ENCODE data around the gene REEP1.
"Not testable (repeated sequence)": the region's sequence is repeated elsewhere in the genome, so short reads cannot be mapped to it uniquely, and the experiment has no call there.

The REEP1 gene

GRCh38 chr2:86345783-86346370 lies 8.5 kb upstream of the REEP1 start:
- not testable (repeated sequence) for DNase-seq

GRCh38 chr2:86344404-86344803 lies 7.0 kb upstream of the REEP1 start:
- DNase-seq: no peak

- DNase-seq: no peak
Observed at GRCh38 chr2:86342488-86342887, 5.1 kb upstream of the REEP1 start.

GRCh38 chr2:86341470-86341869 lies 4.0 kb upstream of the REEP1 start:
- no peak for DNase-seq

- DNase-seq: no peak
Observed at GRCh38 chr2:86338778-86339295, 1.4 kb upstream of the REEP1 start.

- DNase-seq: no peak
Observed at GRCh38 chr2:86336675-86337243, 667 bp downstream of the REEP1 start.

- no peak for DNase-seq
Observed at GRCh38 chr2:86335865-86336674, 1.4 kb downstream of the REEP1 start.

- DNase-seq: no peak
Observed at GRCh38 chr2:86333378-86333777, 4.0 kb downstream of the REEP1 start.

GRCh38 chr2:86332654-86333053 lies 4.8 kb downstream of the REEP1 start:
- no peak for DNase-seq

GRCh38 chr2:86331384-86331783 lies 6.0 kb downstream of the REEP1 start:
- DNase-seq: no peak

GRCh38 chr2:86330001-86330400 lies 7.4 kb downstream of the REEP1 start:
- no peak for DNase-seq

- DNase-seq: no peak
Observed at GRCh38 chr2:86323273-86324021, 14.0 kb downstream of the REEP1 start.

- DNase-seq: no peak
Observed at GRCh38 chr2:86319700-86320580, 17.5 kb downstream of the REEP1 start.

- DNase-seq: no peak
Observed at GRCh38 chr2:86315084-86315483, 22.3 kb downstream of the REEP1 start.

GRCh38 chr2:86314125-86314524 lies 23.3 kb downstream of the REEP1 start:
- DNase-seq: no peak

- no peak for DNase-seq
Observed at GRCh38 chr2:86313341-86313740, 24.1 kb downstream of the REEP1 start.

GRCh38 chr2:86311879-86312278 lies 25.5 kb downstream of the REEP1 start:
- DNase-seq: no peak

GRCh38 chr2:86309966-86310365 lies 27.5 kb downstream of the REEP1 start:
- no peak for DNase-seq

- DNase-seq: no peak
Observed at GRCh38 chr2:86308984-86309695, 28.3 kb downstream of the REEP1 start.

GRCh38 chr2:86308356-86308755 lies 29.1 kb downstream of the REEP1 start:
- no peak for DNase-seq

- no peak for DNase-seq
Observed at GRCh38 chr2:86307431-86307830, 30.0 kb downstream of the REEP1 start.
